HG02938 (cell line): ENCODE measurements around the gene NCAM1.

ENCODE experiments used
- ATAC-seq: cut with Tn5 transposase; IDR thresholded peaks from one replicate; pipeline ENCODE4 v1.9.1; 2021; ENCODE audit warnings: mild to moderate bottlenecking, moderate library complexity; ENCODE audit not compliant: unreplicated experiment

The NCAM1 gene

GRCh38 chr11:113082341-113082955 is 121.2 kb downstream of the NCAM1 start:
- ATAC-seq, result no peak

GRCh38 chr11:113083571-113083970 is 122.4 kb downstream of the NCAM1 start:
- no peak for ATAC-seq

DNA sequence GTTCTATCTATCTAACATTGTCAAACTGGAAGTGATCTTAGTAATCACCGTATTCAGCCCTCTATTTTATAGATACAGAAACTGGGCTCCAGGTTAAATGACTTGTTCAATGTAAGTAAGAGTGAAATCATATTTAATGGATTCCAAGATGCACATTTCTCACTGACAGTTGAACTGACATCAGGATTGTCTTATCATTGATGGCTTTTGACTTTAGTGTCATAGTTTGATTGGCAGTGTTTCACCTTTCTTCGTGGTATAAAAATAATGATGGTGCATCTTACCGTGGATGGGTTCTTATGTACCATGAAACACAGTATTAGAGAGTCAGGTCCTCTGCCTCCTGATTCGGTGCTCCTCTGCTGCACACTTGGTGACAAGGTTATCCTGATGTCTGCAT is 123.1 kb downstream of the NCAM1 start:
- no peak for ATAC-seq

DNA sequence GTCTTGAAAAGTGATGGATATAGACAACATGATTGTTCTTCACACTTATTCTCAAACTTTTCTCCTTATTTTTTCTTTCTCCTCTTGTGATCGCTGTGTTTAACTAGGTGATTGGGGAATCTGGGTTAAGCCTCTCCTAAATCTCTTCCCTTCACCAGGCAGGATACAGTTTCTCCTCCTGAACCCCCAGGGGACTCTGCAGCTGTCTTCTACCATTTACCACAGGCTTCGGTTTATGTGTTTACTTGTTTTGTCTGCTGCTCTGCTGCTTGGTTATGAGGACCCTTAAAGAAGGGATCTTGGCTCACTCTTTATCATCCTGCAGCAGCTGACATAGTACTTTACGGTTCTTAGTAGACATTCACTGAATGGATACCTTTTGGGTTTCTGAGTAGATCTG is 124.2 kb downstream of the NCAM1 start:
- ATAC-seq, result no peak

GRCh38 chr11:113087706-113088105 is 126.5 kb downstream of the NCAM1 start:
- no peak for ATAC-seq

DNA sequence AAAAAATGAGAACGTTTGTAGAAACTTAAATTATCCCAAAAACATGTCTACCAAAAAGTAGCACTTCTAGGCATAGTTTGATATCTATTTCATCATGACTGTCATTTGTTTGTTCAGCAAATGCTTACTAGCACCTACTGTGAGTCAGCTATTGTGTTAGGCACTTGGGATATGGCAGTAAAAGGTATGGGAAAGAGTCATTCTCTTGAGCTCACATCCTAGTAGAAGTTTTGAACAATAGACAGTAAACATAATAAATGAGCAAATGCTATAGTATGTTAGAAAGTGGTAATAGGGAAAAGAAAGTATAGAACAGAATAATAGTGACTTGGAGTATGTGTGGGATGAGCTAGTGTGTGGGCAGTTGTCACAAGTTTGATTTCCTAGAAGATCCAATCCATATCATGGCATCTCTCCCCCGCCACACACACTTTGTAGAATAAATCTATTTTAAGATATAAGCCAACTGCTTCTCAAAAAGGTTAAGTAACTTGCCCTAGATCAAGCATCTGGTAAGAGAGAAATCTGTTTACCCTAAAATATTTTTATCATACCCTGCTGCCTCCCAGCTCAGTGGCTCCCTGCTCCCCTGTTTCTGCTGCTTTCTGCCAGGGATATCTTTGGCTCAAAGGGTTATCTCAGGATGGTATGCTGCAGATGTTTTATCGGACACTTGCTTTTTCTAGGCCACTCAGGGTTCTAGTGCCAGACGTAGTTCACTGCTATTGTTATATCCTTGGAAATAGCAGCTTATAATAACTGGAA is 129.7 kb downstream of the NCAM1 start:
- no peak for ATAC-seq

DNA sequence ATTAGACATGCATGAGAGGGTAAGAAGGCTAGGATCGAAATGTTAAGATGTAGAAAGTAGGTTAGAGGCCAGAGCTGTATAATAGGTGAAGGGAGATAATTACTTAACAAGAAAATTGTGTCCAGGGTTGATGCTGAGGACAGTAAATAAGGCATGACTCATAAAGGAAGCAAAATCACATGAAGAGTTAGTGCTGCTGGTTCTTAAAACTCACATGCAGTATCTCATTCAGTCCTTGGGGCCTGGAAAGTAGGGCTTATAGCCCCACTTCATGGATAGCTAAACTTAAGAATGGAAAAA is 130.2 kb downstream of the NCAM1 start:
- ATAC-seq, result no peak

- no peak for ATAC-seq
Observed at GRCh38 chr11:113096648-113097047, 135.4 kb downstream of the NCAM1 start.

DNA sequence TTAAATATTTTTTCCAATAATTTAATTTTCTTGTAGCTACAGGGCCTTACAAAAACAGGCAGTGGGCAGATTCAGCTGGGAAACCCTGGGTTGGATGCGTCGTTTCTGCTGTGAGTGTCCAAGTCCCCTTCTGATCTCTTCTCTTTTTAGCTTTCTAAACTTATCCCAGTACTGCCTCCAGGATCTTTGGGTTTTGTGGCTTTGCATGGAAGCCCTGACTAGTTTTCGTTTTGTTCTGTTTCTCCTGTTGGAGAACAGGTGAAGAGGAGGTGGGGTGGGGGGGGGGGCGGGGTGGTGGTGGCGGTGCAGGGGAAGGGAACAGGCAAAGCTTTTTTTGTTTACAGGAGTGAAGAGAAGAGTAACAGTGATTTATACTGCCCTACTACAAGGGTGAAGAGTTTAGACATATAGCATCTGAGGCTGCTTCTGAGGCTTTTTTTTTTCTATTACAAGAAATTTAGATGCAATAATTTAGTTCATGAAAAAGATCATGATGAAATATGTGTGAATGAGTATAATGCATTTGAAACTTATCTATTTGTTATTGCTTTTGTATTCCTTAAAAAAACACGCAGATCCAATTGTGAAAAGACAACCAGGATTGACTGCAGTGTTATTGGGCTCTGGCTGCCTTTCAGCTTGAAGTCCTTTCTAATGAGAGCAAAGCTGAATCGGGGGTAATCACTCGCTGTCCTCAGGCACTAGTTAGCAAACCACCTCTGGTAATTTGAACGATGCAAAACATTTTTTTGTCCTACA is 142.9 kb downstream of the NCAM1 start:
- ATAC-seq, result no peak

DNA sequence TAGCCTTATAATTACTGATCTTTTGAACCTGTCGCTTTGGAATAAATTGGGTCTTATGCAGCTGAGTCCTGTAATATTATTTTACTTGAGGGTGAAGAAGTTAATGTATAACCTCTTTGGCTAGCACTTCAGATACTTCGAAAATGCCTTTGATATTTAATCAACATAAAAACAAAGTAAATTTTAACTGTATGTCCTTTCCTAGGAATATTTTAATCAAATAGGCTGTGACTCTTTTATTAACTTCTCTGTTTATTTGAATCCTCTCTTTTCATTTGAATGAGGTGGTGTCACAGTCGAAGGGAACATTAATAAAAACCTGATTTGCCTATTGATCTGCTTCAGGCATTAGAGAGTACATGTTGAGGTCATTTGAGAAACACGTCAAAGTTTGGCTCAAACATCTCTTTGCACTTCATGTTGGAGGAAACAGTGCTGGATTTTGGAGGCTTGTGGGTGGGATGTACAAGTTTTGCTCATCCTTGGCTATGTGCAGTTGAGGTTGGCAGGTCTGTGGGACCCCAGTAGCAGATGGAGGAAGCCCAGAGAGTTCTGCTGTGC is 143.6 kb downstream of the NCAM1 start:
- ATAC-seq, result no peak

GRCh38 chr11:113105592-113105991 is 144.4 kb downstream of the NCAM1 start:
- no peak for ATAC-seq

GRCh38 chr11:113106507-113106906 is 145.3 kb downstream of the NCAM1 start:
- no peak for ATAC-seq

DNA sequence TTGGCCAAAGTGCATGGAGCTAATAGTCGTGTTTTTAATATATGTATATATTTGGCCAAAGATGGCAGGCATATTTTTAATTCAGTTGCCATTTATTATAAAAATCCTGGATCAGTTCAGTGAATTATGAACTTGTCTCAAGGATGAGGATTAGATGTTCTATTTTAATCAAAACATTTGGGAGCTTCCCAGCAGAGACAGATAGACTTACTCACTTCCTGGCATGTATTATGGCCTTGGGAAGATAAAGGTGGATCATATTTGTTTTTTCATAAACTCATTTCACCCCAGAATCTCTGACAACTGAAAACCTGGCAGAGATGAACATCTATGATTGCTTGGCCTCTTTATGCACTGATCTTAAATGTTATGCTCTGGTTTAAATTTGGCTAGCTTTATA is 148.8 kb downstream of the NCAM1 start:
- no peak for ATAC-seq

GRCh38 chr11:113111156-113111555 is 149.9 kb downstream of the NCAM1 start:
- ATAC-seq, result no peak

GRCh38 chr11:113112307-113112706 is 151.1 kb downstream of the NCAM1 start:
- no peak for ATAC-seq

GRCh38 chr11:113113801-113114704 is 152.8 kb downstream of the NCAM1 start:
- ATAC-seq, result no peak

DNA sequence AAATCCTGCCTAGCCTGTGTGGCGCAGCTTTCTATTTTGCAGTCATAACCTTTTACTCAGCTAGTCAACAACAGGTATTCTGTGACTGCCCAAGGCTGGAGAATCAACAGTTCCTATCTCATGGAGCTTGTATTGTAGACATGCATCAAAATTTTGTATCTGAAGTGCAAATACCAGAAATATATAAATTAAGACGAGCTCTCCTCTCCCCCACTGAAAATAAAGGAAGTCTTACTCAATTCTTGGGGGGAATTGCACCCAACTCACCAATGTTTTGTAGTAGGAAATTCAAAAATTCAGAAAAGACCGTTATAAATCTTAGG is 153.4 kb downstream of the NCAM1 start:
- ATAC-seq, result no peak

DNA sequence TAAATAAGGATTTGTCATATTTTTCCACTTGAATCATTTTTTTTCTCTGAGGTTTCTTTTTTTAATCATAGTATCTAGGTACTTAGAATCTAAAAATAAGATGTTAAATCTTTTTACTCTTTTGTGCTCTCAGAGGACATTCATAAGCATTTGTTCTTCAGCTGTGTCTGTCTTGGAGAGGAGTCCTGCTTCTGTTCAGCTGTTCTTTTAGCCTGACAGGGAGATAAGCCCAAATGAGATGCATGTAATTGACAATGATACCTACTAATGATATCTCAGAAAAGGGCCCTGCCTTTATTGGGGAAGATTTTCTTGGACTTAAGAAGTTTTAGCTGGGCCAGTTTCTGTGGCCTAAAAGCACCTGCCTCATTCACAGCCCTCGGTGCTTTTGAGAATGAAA is 156.9 kb downstream of the NCAM1 start:
- no peak for ATAC-seq

- ATAC-seq, result no peak
Observed at GRCh38 chr11:113119074-113119473, 157.9 kb downstream of the NCAM1 start.

- ATAC-seq, result no peak
Observed at GRCh38 chr11:113119966-113120736, 158.9 kb downstream of the NCAM1 start.
